ENCODE data around the gene ULBP2. TPM values are rescaled to one million over a fixed set of nuclear protein-coding genes. Genes with fewer than 3 reads are reported as not detected.

ULBP2 gene
- total and polyA plus RNA-seq, 2 of the 8 experiments (the other 6 are each of a cell fraction or from before 2014, with no cell fraction given): 0.05 TPM; not detected in 1

GRCh38 chr6:149969635-149970034, 27.8 kb downstream of the ULBP2 start:
- Histone ChIP-seq H2BK15ac (ENCODE audit: low read length) (no peak overlapping the region), H3K27me3 (replicated peaks in 1 of 4; ENCODE audit: control insufficient read depth in 3 of 4, extremely low read depth in 1 of 4, insufficient read depth in 3 of 4, low read length in 3 of 4) (peaks cover 26 to 61% (median 46%) of the 10 kb centered on the region in 4 experiments), H3K27ac (ENCODE audit: low read depth, low read length) (no peak overlapping the region), H3K79me1 (ENCODE audit: low read depth, low read length) (no peaks in the 10 kb centered on the region), H4K5ac (ENCODE audit: insufficient read length, low read depth, low read length) (no peak overlapping the region), H4K8ac (ENCODE audit: extremely low read depth, insufficient read depth, low read length) (no peak overlapping the region), H3K9ac (replicated peaks in 1 of 4; ENCODE audit: extremely low read depth in 1 of 4, low read depth in 3 of 4, low read length in 3 of 4) (no peak overlapping the region), H3K4ac (replicated peaks; ENCODE audit: insufficient read length, low read depth, low read length) (no peak overlapping the region), H3K23ac (ENCODE audit: insufficient read length) (no peak overlapping the region), H2BK12ac (ENCODE audit: low read depth, low read length) (no peak overlapping the region), H3K56ac (replicated peaks; ENCODE audit: insufficient read length, low read depth, low read length) (no peak overlapping the region), H4K91ac (replicated peaks; ENCODE audit: insufficient read length, low read length) (no peak overlapping the region), H3K23me2 (ENCODE audit: low read depth, low read length) (no peaks in the 10 kb centered on the region; the same call in 1 of the 2 replicates), H3K79me2 (ENCODE audit: control insufficient read depth in 1 of 2, insufficient read depth in 2 of 2, low read length in 2 of 2) (no peaks in the 10 kb centered on the region), H3K36me3 (ENCODE audit: control insufficient read depth in 2 of 4, insufficient read depth in 4 of 4, low read length in 3 of 4) (no peaks in the 10 kb centered on the region), H2BK120ac (replicated peaks; ENCODE audit: low read depth, low read length) (no peak overlapping the region), H3K18ac (ENCODE audit: extremely low read depth, low read length) (no peak overlapping the region), H3K14ac (ENCODE audit: insufficient read length) (no peak overlapping the region), H4K20me1 (replicated peaks in 1 of 2; ENCODE audit: control insufficient read depth in 1 of 2, insufficient read depth in 2 of 2, low read length in 2 of 2) (peaks cover 7 to 8% of the 10 kb centered on the region in 2 experiments), H2BK20ac (ENCODE audit: low read length) (no peak overlapping the region), H2AFZ (ENCODE audit: low read length) (no peak overlapping the region), H3K4me1 (replicated peaks in 1 of 4; ENCODE audit: control insufficient read depth in 3 of 4, insufficient read depth in 4 of 4, low read length in 3 of 4) (peaks cover 0 to 12% (median 9%) of the 10 kb centered on the region in 4 experiments; a peak in 5 of 7 replicates), H3K4me2 (ENCODE audit: insufficient read depth in 1 of 2, low read depth in 2 of 2, low read length in 2 of 2) (no peak overlapping the region), H2BK5ac (ENCODE audit: low read depth, low read length) (no peak overlapping the region), H3K4me3 (ENCODE audit: extremely low read depth in 1 of 4, insufficient read depth in 2 of 4, low read depth in 3 of 4, low read length in 4 of 4) (no peak overlapping the region), H2AK5ac (ENCODE audit: low read depth, low read length) (no peak overlapping the region), H3K9me3 (ENCODE audit: insufficient read depth in 2 of 2, low read depth in 1 of 2, low read length in 1 of 2) (no peaks in the 10 kb centered on the region)
- CTCF ChIA-PET (ENCODE audit: partially characterized antibody): interaction anchor here (1.2 to 1.4 kb wide), 2 partner anchors 8 to 40 kb away, joined by 3 to 5 read pairs; no protein-coding TSS in a partner anchor
- FAIRE-seq: no peak
- POLR2A ChIA-PET (ENCODE audit: partially characterized antibody): no interaction called here
- 85% methylated on average over 2 of the region's 2 CpGs; no CpG with 5 or more reads in 1 of the 2 experiments for WGBS, 2 experiments (ENCODE audit: extremely low coverage in 1 of 2, insufficient coverage in 1 of 2, insufficient read length in 1 of 2, insufficient replicate concordance in 2 of 2, low coverage in 1 of 2, low lambda C conversion rate in 2 of 2, missing lambda C conversion rate in 1 of 2)
- TF ChIP-seq SIN3A (conservative IDR thresholded peaks at IDR 0.05 in 1 of 2, IDR thresholded peaks at IDR 0.05 in 1 of 2; ENCODE audit: low read depth in 1 of 2, low read length in 2 of 2) (no peak), CHD1 (IDR thresholded peaks at IDR 0.05; ENCODE audit: low read depth, low read length) (no peak), JUND (IDR thresholded peaks at IDR 0.05; ENCODE audit: low read length) (no peak), EGR1 (IDR thresholded peaks at IDR 0.05; ENCODE audit: borderline replicate concordance, low read depth, low read length) (no peak), PHF8 (conservative IDR thresholded peaks at IDR 0.05; ENCODE audit: low read depth, low read length) (no peak), ATF2 (IDR thresholded peaks at IDR 0.05; ENCODE audit: low read length) (no peak), RNF2 (IDR thresholded peaks at IDR 0.05; ENCODE audit: borderline replicate concordance, low read depth, low read length, missing control alignments, poor library complexity, severe bottlenecking) (no peak), CBX5 (IDR thresholded peaks at IDR 0.05; ENCODE audit: low read depth, low read length) (no peak), BCL11A (IDR thresholded peaks at IDR 0.05; ENCODE audit: low read depth in 2 of 2, low read length in 2 of 2) (no peak), RBBP5 (IDR thresholded peaks at IDR 0.05; ENCODE audit: borderline replicate concordance, low read depth, low read length) (no peak)
- no peak for DNase-seq (ENCODE audit: low read depth in 1 of 2, low spot score in 2 of 2)

Measured in H1 (cell line).